D721Med (cell line): ENCODE results near the gene GABRG3.

Source experiments
- DNase-seq: peaks from one replicate; pipeline ENCODE4 v3.0.0; 2011; ENCODE audit warnings: low spot score; ENCODE audit not compliant: insufficient read length
- FAIRE-seq: peaks from 2 replicates; lab custom pipeline; 2011; peaks lifted over from hg19 to GRCh38; lab: Jason Lieb, UNC
- CTCF ChIP-seq: IDR thresholded peaks from 2 replicates; pipeline ENCODE4 v1.5.1; 2012; ENCODE audit warnings: mild to moderate bottlenecking, control low read depth; ENCODE audit not compliant: insufficient read depth; ENCODE audit errors: missing control alignments

The GABRG3 gene

GRCh38 chr15:27426805-27427204, 455.8 kb downstream of the GABRG3 start:
- no peak for TF ChIP-seq CTCF
- FAIRE-seq = no peak
- no peak for DNase-seq

- DNase-seq = no peak
- no peak for FAIRE-seq
- TF ChIP-seq CTCF = no peak
Observed at GRCh38 chr15:27427276-27427675, 456.3 kb downstream of the GABRG3 start.

- DNase-seq (no peak), FAIRE-seq (no peak)
- no peak for TF ChIP-seq CTCF
Observed at GRCh38 chr15:27428151-27428550, 457.2 kb downstream of the GABRG3 start.

- no peak for FAIRE-seq
- TF ChIP-seq CTCF = no peak
Observed at GRCh38 chr15:27429577-27429976, 458.6 kb downstream of the GABRG3 start.

GRCh38 chr15:27433604-27434003, 462.6 kb downstream of the GABRG3 start:
- no peak for DNase-seq
- no peak for TF ChIP-seq CTCF
- no peak for FAIRE-seq

More at GRCh38 chr15:27429577-27429976, 458.6 kb downstream of the GABRG3 start:
- no peak for DNase-seq

GRCh38 chr15:27438403-27439375, 467.7 kb downstream of the GABRG3 start:
- FAIRE-seq (no peak), DNase-seq (no peak)
- TF ChIP-seq CTCF = no peak

GRCh38 chr15:27441120-27441519, 470.1 kb downstream of the GABRG3 start:
- no peak for TF ChIP-seq CTCF
- FAIRE-seq = no peak

More at GRCh38 chr15:27441120-27441519, 470.1 kb downstream of the GABRG3 start:
- no peak for DNase-seq
